Coronary artery (tissue), 2 donors: ENCODE results near the gene CARMIL1.

ENCODE experiments used
- DNase-seq: peaks from one replicate; pipeline ENCODE4 v3.0.0-alpha.2; 2017; ENCODE audit warnings: low spot score
- H3K27ac ChIP-seq, 2 donors: fragments of 200-600 bp; sonication (generic); one replicate each; pipeline ENCODE4 v1.5.1; 2016 to 2019
- H3K4me3 ChIP-seq: fragments of 200-600 bp; sonication (generic); 2 replicates; pipeline ENCODE4 v1.5.1; 2016; ENCODE audit warnings: mild to moderate bottlenecking, moderate library complexity
- TF ChIP-seq, protein P1 (sequence below): fragments of 200-600 bp; sonication (generic); IDR thresholded peaks from one replicate; pipeline ENCODE4 v1.5.1; 2019; ENCODE audit warnings: antibody characterized with exemption

The CARMIL1 gene

DNA sequence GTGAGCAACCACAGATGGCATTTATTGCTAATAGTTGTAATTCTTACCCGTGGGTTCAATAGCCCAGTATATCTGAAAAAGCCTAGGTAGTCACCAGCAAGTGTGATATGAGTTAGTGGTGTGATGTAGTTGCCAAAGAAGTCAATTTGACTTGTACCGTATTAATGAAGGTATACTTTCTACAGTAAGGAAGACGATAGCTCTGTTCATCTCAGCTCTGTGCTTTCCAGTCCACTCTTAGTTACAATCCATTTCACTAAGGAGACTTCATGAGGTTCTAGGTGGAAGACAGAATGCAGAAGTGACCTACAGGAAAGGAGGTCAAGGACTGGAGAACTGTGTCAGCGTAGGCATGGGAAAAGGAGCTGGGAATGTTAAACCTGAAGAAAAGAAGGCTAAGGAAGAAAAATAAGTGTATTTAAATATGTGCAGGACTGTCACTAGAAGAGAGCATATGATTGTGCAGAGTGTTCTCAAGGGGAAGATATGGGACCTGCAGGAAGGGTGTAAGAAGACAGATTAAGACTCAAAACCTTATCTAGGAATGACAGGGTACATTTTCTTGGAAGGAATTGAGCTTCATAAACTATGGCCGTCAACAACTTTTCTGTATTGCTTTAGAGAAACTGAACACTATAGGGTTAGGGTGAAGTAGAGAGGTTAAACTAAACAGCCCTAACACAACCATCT is 255.9 kb downstream of the CARMIL1 start:
- no peak for DNase-seq
- TF ChIP-seq, protein P1, sequence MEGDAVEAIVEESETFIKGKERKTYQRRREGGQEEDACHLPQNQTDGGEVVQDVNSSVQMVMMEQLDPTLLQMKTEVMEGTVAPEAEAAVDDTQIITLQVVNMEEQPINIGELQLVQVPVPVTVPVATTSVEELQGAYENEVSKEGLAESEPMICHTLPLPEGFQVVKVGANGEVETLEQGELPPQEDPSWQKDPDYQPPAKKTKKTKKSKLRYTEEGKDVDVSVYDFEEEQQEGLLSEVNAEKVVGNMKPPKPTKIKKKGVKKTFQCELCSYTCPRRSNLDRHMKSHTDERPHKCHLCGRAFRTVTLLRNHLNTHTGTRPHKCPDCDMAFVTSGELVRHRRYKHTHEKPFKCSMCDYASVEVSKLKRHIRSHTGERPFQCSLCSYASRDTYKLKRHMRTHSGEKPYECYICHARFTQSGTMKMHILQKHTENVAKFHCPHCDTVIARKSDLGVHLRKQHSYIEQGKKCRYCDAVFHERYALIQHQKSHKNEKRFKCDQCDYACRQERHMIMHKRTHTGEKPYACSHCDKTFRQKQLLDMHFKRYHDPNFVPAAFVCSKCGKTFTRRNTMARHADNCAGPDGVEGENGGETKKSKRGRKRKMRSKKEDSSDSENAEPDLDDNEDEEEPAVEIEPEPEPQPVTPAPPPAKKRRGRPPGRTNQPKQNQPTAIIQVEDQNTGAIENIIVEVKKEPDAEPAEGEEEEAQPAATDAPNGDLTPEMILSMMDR = no peak
- H3K4me3 ChIP-seq = no peak overlapping the region
- H3K27ac ChIP-seq = no peak overlapping the region

DNA sequence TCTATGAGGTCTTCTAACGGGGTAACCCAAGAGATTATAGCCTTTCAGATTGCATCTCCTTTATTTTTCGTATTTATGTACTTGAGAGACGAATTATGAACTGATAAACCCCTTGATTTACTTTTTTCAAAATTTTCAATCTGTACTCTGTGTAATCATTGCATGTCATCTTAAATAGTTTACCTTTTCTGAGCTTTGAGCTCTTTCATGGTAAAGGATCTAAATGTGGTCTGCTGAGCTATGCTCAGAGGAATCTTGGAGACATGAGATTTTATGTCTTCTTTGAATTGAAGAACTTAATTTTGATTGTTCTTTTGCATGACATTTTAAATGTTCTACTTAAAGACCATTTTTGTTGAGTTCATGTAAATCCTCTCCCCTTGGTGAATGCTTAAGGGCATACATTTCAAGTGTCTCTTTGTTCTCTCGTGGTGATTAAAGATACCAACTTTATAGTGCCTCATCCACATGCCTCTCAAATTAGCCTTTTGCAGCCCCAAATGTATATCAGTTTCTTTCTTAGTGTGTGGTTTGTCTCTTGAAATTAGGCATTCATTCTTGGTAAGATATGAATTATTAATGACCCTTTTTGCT is 256.6 kb downstream of the CARMIL1 start:
- no peak for DNase-seq
- TF ChIP-seq, protein P1 = no peak
- Histone ChIP-seq H3K4me3 (no peak overlapping the region), H3K27ac (no peak overlapping the region)

DNA sequence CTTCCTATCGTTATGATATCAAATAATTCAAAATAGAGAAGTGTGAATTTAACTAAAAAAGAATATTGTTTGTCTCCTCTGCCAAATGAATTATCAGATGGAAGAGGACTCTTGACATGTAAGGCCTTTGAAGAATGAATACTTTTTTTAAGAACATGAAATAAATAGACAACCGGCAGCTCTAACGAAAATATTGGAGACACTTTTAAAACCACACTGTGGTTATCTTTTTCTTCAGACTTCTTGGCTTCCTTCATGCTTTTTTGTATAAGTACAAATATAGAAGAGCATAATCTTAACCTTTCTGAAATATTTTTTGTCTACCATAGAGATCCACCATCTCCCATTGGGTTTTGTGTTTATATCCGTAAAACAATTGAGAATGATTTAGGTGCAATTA is 257.6 kb downstream of the CARMIL1 start:
- no peak for DNase-seq
- no peak overlapping the region for H3K27ac ChIP-seq
- TF ChIP-seq, protein P1 = no peak
- no peak overlapping the region for H3K4me3 ChIP-seq

DNA sequence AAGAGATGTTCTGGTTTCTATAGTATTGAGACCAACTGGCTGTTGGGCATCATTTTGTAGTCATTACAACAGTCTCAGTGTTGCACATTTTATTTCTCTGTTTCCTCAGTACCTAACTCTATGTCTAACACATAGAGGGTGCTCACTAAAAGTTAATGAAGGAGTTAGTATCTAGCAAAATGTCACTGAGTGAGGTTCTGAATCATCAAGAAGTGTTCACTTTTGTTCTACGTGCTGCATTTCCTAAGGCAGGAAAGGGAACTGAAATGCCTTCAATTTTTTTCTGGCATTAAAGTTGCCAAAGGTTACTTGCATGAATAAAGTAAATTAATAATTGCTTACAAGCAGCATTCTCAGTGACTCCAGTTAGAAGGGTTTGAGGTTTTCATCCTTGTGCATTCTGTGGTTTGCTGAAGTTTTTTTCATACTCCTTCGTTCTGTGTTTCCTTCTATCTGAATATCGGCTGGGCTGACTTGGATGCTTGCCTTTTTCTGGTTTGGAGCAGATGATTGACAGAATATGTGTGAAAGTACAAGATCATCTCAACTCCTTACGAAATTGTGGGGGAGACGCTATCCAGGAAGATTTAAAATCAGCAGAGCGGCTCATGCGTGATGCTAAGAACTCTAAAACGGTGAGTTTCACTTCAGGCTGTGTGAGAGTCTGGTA is 258.3 kb downstream of the CARMIL1 start:
- no peak for DNase-seq
- H3K27ac ChIP-seq = no peak overlapping the region
- H3K4me3 ChIP-seq = no peak overlapping the region
- TF ChIP-seq, protein P1 = no peak

DNA sequence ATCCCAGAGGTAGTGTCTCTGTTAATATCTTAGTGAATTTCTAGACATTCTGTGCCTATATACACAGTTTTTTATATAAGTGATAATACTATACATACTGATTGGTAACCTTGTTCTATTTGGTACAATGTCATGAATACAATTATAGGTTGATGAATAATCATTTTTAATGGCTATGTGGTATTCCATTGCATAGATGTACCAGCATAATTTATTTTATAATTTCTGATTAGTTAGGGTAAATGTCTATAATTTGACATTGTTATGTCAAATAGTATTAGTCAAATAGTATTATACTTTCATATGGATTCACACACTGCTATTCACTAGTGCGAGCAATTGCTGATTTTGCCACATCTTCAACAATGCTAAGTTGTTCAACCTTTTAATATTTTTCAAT is 262.1 kb downstream of the CARMIL1 start:
- no peak overlapping the region for H3K4me3 ChIP-seq
- no peak for DNase-seq
- TF ChIP-seq, protein P1 = no peak
- H3K27ac ChIP-seq = no peak overlapping the region

DNA sequence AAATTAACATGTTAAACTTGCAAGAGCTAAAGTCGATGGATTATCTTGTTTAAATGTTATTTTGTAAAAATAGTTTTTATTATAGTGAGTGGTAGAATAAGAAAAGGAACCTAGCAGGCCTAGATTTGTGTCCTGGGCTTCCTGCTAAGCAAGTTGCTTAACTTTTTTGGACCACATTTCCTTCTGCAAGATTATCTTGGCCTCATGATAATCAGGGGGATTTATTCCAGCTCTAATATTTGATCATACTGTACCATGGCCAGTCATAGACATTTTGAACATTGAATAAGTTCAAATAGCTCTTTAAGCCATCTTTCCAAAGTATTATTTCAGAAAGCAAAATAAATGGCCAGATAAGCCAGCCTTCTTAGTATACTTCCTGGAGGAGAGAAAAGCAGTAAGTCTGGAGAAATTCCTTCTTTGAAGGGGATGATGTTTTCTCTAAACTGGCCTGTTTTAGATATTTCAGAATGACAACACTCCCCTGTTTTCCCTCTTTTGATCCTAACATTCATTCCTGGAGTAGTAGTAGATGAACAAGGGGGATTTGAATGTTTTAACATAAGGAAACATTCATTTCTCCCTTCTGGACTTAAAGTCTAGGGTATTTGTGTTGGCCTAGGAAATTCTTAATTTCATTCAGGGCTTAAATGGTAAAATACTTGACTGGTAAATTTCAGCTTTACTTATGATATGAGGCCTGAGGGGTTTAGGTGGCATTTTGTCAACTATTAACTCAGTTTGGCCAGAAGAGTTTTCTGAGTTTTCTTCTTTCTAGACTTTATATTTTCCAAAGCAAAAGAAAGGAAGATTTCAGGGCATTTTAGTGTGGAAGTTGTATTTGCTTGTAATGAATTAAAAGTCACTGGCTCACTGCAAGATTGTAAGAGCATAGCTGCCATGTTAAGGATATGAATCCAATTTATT is 264.1 kb downstream of the CARMIL1 start:
- TF ChIP-seq, protein P1 = no peak
- H3K4me3 ChIP-seq = no peak overlapping the region
- DNase-seq = no peak
- no peak overlapping the region for H3K27ac ChIP-seq
